GM19397 (cell line): ENCODE results near the gene LARP6.
"Not testable (repeated sequence)": the region's sequence is repeated elsewhere in the genome, so short reads cannot be mapped to it uniquely, and the experiment has no call there.

ENCODE experiments used
- ATAC-seq: cut with Tn5 transposase; IDR thresholded peaks from one replicate; pipeline ENCODE4 v1.9.1; 2021; ENCODE audit warnings: mild to moderate bottlenecking, moderate library complexity; ENCODE audit not compliant: unreplicated experiment

LARP6 gene

GRCh38 chr15:70831094-70831911, 22.7 kb downstream of the LARP6 start:
- ATAC-seq: no peak

GRCh38 chr15:70830615-70831014, 23.3 kb downstream of the LARP6 start:
- no peak for ATAC-seq

DNA sequence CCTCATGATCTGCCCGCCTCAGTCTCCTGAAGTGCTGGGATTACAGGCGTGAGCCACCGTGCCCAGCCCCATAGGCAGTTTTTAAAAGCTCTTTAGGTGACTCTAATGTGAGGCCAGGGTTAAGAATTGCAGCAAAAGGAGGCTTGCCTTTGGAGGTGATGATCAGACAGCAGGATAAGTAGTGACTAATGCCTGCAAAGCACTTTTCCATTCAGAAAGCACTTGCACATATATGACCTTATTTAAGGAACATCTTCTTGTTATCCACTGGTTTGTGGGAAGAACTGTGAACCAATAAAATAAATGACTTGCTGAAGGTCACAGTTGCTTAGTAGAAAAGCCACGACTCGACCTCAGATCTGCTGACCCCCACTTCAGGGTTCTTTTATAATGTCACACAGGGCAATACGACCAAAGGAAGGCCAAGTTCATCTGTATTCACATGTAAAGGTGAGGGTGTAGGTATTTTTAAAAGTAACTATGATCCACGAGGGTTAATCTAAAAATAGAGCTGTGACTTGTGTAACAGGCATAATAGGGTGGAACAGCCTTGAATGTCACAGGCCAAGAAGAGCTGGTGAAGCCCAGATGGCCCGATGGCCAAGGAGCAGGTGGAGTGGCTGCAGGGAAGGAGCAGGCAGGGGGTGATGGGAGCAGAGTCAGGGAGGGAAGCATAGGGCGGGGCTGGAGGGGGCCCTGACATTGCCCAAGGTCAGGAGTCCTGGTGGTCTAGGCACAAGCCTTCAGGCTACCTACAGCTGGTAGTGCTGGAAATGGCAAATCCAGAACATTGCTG, 24.4 kb downstream of the LARP6 start:
- no peak for ATAC-seq

DNA sequence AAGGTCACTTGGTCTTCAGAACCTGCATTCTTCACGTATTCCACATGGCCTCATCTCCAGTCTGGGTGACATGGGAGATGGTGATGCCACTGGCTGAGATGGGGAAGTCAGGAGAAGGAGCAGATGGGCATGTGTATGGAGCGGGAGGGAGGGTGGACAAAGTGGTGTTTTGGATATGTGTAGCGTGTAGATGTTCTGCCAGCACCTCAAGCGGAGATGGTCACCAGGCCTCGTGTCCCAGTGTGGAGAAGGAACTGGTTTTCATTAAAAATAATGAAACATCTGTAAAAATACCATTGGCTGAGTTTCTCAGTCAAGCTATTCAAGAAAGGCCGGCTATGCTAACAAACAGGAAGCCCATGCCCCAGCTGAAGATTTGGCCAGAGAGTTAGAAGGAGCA, 26.2 kb downstream of the LARP6 start:
- no peak for ATAC-seq

GRCh38 chr15:70826634-70827033, 27.3 kb downstream of the LARP6 start:
- no peak for ATAC-seq

- ATAC-seq: no peak
These were observed 28.1 kb downstream of the LARP6 start for GRCh38 chr15:70825841-70826240.

DNA sequence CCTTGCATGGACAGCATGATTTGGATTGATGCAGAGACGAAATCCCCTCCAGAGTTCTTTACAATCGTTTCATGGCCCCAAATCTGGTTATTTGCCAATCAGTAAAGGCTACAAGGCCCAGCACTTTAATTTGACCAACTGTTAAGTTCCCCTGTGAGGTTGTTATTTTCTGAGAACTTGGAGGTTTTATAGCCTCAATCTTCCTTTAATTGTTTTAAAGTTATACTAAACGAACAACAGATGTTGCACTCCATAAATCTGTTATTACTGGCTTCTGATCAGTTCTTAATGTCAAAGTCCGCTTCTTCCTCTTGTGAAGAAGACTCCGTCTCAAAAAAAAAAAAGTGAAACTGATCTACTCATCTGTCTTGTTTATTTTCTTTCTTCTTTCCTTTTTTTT, 30.8 kb downstream of the LARP6 start:
- no peak for ATAC-seq

DNA sequence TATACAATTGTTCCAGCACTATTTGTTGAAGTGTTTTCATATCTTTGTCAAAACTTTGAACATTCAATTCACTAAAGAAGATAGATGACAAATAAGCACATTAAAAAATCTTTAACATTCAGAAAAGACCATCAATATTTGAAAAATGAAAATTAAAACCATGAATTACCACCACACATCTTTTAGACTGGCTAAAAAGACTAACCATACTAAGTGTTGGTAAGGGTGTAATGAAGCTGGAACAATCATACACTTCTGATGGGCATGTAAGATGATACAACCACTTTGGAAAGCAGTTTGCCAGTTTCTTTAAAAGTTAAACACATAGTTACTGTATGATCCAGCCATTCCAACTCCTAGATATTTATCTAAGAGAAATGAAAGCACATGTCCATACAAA, 33.7 kb downstream of the LARP6 start:
- no peak for ATAC-seq

- no peak for ATAC-seq
These were observed 35.4 kb downstream of the LARP6 start for GRCh38 chr15:70818580-70818979.

DNA sequence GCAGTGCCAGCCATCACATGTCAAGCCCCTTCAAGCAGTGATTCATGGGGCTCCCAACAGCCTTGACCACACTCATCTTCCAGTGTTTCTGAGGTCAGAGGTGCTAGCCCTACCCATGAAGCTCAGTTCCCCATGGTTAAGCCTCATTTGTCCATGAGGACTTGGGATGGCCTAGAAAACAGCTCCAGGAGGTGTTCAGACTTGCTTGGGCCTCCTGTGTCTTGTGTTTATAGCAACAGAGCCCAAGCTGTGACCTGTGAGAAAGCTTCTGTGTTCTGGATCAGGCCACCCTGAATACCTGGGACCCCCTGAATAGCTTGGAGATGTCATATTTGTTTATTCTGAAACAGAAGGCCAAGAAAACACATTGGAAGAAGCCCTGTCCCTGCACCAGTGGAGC, 36.7 kb downstream of the LARP6 start:
- no peak for ATAC-seq

DNA sequence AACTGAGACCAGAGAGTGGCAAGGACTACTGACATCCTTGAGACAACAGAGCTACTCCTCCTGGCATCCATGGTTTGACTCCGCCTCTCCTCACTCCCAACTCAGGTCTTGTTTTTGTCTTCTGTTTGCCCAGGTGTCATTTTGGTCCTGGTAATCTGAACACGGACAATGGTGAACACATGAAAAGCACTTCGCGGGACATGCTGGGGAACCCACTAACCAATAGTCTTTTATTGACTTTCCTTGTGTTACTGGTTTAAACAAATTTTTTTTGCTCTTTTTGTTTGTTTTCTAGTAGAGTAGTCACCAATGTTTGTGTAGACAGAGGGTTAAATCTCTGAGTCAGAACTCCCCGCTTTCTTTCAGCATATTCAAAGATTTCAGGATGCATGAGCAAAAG, 38.4 kb downstream of the LARP6 start:
- ATAC-seq: no peak

DNA sequence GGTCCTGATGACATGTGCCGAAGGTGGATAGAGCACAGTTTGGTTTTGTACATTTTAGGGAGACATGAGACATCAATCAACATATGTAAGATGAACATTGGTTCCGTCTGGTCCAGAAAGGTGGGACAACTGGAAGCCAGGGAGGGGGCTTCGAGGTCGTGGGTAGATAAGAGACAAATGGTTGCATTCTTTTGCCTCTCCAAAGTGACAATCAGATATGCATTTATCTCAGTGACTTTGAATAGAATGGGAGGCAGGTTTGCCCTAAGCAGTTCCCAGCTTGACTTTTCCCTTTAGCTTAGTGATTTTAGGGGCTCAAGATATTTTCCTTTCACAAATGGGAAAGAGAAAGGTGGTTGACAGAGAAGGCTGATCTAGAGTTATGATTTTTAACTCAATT, 38.9 kb downstream of the LARP6 start:
- not testable (repeated sequence) for ATAC-seq

GRCh38 chr15:70812827-70813364, 41.1 kb downstream of the LARP6 start:
- no peak for ATAC-seq

DNA sequence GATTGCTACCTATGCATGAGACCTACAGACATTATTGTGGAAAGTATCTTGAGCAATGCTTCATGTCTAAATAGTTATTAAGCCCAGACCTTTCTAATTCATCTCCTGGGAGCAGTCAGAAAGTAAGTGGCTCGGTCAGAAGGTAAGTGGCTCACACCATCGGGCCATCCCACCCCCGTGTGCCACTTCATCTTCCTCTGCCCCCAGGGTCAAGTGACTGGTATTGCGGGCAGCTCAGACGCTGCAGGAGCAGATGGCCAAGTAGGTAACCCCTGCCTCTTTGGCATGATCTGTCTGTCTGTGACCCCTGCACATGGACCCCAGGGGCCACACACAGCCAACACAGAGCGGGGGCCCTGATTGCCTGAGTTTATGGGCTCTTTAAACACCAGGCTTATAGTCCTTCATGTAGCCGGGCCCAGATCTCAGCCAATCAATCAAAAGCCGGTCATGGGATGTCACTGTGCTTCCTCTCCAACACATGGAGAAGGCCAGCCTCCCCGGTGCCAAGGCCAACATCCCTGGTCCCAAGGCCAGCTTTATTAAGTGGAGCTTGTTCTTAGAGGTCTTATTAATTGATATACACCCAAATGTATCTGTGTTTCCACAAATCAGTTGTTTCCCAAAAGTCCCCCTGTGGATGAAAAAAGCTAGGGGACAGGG, 42.9 kb downstream of the LARP6 start:
- ATAC-seq: no peak

DNA sequence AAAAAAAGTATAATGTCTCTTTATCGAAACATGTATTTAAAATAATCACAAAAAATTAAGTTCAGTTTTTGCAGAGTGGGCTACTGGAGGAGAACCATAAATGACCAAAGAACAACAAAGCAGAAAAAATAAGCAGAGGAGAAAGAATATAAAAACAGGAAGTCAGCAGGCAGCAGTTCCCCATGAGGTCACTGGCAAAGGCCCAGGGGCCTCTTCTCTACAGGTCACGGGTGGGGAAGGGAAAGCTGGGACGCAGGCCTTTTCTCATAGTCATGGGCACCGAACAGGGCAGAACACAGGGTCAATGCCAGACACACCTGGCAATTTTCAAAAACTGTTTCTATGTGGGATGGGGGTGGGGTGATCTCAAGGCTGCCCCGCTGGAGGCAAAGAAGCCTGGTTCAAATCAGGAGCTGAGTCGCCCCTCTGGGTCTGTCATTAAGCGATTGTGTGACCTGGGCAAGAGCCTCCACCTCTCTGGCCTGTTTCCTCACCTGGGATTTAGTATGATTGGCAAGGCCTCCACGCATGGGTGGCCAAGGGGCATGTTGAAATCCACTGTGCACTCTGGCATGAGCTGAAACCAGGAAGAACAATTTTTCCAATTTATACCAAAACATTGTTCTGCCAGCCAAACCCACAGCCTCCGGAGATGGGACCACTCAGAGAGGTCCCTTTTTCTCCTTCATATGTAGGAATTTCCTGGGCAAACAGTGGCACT, 46.8 kb downstream of the LARP6 start:
- ATAC-seq: no peak

DNA sequence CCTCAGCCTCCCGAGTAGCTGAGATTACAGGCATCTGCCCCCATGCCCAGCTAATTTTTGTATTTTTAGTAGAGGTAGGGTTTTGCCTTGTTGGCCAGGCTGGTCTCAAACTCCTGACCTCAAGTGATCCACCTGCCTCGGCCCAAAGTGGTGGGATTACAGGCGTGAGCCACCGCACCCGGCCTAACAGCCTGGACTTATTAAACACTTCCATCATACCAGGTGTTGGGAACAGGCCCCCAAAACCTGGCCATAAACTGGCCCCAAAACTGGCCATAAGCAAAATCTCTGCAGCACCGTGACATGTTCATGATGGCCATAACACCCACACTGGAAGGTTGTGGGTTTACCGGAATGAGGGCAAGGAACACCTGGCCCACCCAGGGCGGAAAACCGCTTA, 49.6 kb downstream of the LARP6 start:
- ATAC-seq: not testable (repeated sequence)

GRCh38 chr15:70802629-70803028, 51.3 kb downstream of the LARP6 start:
- ATAC-seq: no peak

GRCh38 chr15:70801109-70801508, 52.8 kb downstream of the LARP6 start:
- ATAC-seq: no peak

DNA sequence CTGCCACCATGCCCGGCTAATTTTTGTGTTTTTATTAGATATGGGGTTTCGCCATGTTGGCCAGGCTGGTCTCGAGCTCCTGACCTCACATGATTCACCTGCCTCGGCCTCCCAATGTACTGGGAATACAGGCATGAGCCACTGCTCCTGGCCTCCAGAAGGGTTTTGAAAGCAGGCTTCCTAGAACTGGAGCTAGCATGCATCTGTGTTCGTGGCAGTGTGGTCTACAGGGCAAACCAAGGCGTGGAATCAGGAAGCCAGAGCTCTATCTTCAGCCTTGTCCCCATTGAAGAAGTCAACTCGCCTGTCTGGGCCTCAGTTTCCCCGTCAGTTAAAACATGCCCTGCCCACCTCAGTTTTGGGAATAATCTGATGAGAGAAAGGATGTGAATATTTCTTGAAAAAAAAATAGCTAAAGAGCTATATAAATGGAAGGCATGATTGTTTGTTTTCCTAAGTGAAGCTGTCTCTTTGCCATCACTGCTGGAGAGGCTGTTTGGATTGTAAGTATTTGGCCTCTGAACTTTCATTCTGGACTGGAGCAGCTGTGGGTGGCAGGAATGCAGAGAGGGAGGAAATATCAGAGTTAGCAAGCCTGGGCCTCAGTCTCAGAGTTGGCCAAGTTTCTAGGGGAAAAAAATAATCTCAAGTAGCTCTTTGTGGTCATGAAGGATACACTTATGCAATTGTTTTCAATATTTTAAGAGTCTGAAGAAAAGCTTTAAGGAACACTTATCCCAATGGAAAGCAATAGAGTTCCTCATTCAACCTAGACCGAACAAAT, 54.1 kb downstream of the LARP6 start:
- ATAC-seq: no peak

- ATAC-seq: no peak
These were observed 56.5 kb downstream of the LARP6 start for GRCh38 chr15:70797464-70797863.
